Ascending aorta (tissue), 2 donors: ENCODE data around the gene MT2A. TPM values are rescaled to one million over a fixed set of nuclear protein-coding genes. Genes with fewer than 3 reads are reported as not detected.

Experiments used
- DNase-seq, 2 donors: peaks; one replicate each; pipeline ENCODE4 v3.0.0-alpha.2; 2019; ENCODE audit warnings: low spot score in 2 of 2
- H3K27ac ChIP-seq, 2 donors: fragments of 200-600 bp; sonication (generic); one replicate each; pipeline ENCODE4 v1.5.1; 2016 to 2017; ENCODE audit warnings: mild to moderate bottlenecking in 1 of 2
- H3K27me3 ChIP-seq: fragments of 200-600 bp; sonication (generic); one replicate; pipeline ENCODE4 v1.5.1; 2017
- H3K36me3 ChIP-seq, 2 donors: fragments of 200-600 bp; sonication (generic); one replicate each; pipeline ENCODE4 v1.5.1; 2016
- H3K4me1 ChIP-seq, 2 donors: fragments of 200-600 bp; sonication (generic); one replicate each; pipeline ENCODE4 v1.5.1; 2016 to 2017; ENCODE audit warnings: mild to moderate bottlenecking in 1 of 2
- H3K4me3 ChIP-seq, 2 donors: fragments of 200-600 bp; sonication (generic); one replicate each; pipeline ENCODE4 v1.5.1; 2016 to 2017; ENCODE audit warnings: mild to moderate bottlenecking in 1 of 2
- H3K9me3 ChIP-seq, 2 donors: fragments of 200-600 bp; sonication (generic); one replicate each; pipeline ENCODE4 v1.5.1; 2016
- CTCF ChIP-seq, 3 experiments: fragments of 200-600 bp in 2 of 3; fragments of 450-650 bp in 1 of 3; sonication (generic) in 2 of 3; IDR thresholded peaks; one replicate each; pipeline ENCODE4 v1.5.1; 2016 to 2019; ENCODE audit warnings: antibody characterized with exemption in 3 of 3, mild to moderate bottlenecking in 1 of 3, moderate library complexity in 1 of 3
- intact Hi-C: fragments of 100-400 bp; cut with DNase I; formaldehyde crosslinking; loops from one replicate; pipeline ENCODE4 v1.15.1; 2023
- total RNA-seq: library from RNA; depleted of rRNA; stranded (reverse); fragments of >200 nt; gene quantifications from one replicate; pipeline ENCODE4 v1.1.0, GENCODE V29; 2016

Gene MT2A
- total RNA-seq, 1 donor from 2014 or later: 602 TPM

- peaks cover 5% of the 10 kb centered on the region for H3K27me3 ChIP-seq
- H3K4me1 ChIP-seq: peaks cover 6 to 8% of the 10 kb centered on the region in 2 donors
- intact Hi-C loops: no loop called here
- H3K27ac ChIP-seq: no peak within 1 kb of the TSS
- peak in 1 of 2 donors; percentile 49 for DNase-seq
- no peaks in the 10 kb centered on the region for H3K36me3 ChIP-seq
- no peaks in the 10 kb centered on the region for H3K9me3 ChIP-seq
- peak within 1 kb of the TSS; percentile 59 to 65 for H3K4me3 ChIP-seq
- no peak for TF ChIP-seq CTCF (IDR thresholded peaks at IDR 0.05)
These were observed 19.0 kb upstream of the MT2A start, which contains the start of gene MT3 for GRCh38 chr16:56589141-56590039. MT3 (plus strand) TSS chr16:56589528; CDS start chr16:56589591, 63 bp downstream.

GRCh38 chr16:56591377-56592060 is 16.9 kb upstream of the MT2A start:
- Histone ChIP-seq H3K27ac (no peak overlapping the region), H3K9me3 (no peaks in the 10 kb centered on the region), H3K27me3 (peaks cover 5% of the 10 kb centered on the region), H3K4me1 (peaks cover 6 to 8% of the 10 kb centered on the region in 2 donors), H3K4me3 (no peak overlapping the region), H3K36me3 (no peaks in the 10 kb centered on the region)
- intact Hi-C loops: no loop called here
- no peak for TF ChIP-seq CTCF (IDR thresholded peaks at IDR 0.05)
- DNase-seq: peak in 1 of 2 donors; percentile 22

- Histone ChIP-seq H3K27ac (no peak overlapping the region), H3K36me3 (no peaks in the 10 kb centered on the region), H3K9me3 (no peaks in the 10 kb centered on the region), H3K27me3 (peaks cover 5% of the 10 kb centered on the region), H3K4me3 (no peak overlapping the region), H3K4me1 (peaks cover 6 to 8% of the 10 kb centered on the region in 2 donors)
- TF ChIP-seq CTCF (IDR thresholded peaks at IDR 0.05): no peak
- no peak for DNase-seq
- intact Hi-C loops: no loop called here
These were observed 14.7 kb upstream of the MT2A start for GRCh38 chr16:56593573-56594291.

GRCh38 chr16:56594292-56594619 is 14.1 kb upstream of the MT2A start:
- intact Hi-C loops: no loop called here
- H3K4me3 ChIP-seq: no peak overlapping the region
- TF ChIP-seq CTCF (IDR thresholded peaks at IDR 0.05): no peak
- H3K9me3 ChIP-seq: no peaks in the 10 kb centered on the region
- no peak overlapping the region for H3K27ac ChIP-seq
- peaks cover 1 to 5% of the 10 kb centered on the region in 2 donors for H3K4me1 ChIP-seq
- DNase-seq: no peak
- no peaks in the 10 kb centered on the region for H3K36me3 ChIP-seq
- H3K27me3 ChIP-seq: peaks cover under 1% of the 10 kb centered on the region

GRCh38 chr16:56600398-56600999 is 7.9 kb upstream of the MT2A start:
- H3K27me3 ChIP-seq: no peaks in the 10 kb centered on the region
- no peak for DNase-seq
- H3K36me3 ChIP-seq: no peaks in the 10 kb centered on the region
- H3K9me3 ChIP-seq: no peaks in the 10 kb centered on the region
- peak; percentile 36 to 69 (median 50) for TF ChIP-seq CTCF (IDR thresholded peaks at IDR 0.05)
- H3K4me1 ChIP-seq: no peaks in the 10 kb centered on the region
- no peak overlapping the region for H3K4me3 ChIP-seq
- no peak overlapping the region for H3K27ac ChIP-seq
- intact Hi-C loops: loop anchor here (2.0 kb wide), 1 partner anchor 84 kb away; no protein-coding TSS in a partner anchor
